K562 (cell line): Measurements from ENCODE around the gene CUL9. TPM values are rescaled to one million over a fixed set of nuclear protein-coding genes. Genes with fewer than 3 reads are reported as not detected.

Experiments used
- ATF7 ChIP-seq: fragments of 450-650 bp; IDR thresholded peaks from 2 replicates; pipeline ENCODE4 v1.7.1; 2014; ENCODE audit warnings: mild to moderate bottlenecking, moderate library complexity
- ELF4 ChIP-seq: fragments of 450-650 bp; formaldehyde crosslinking; IDR thresholded peaks from 2 replicates; pipeline ENCODE4 v1.4.0; 2022; ENCODE audit warnings: missing genetic modification characterization
- EP400 ChIP-seq: fragments of 450-650 bp; IDR thresholded peaks from 2 replicates; pipeline ENCODE4 v1.6.1; 2017; ENCODE audit warnings: antibody characterized with exemption, mild to moderate bottlenecking, moderate library complexity
- ERF ChIP-seq: fragments of 450-650 bp; formaldehyde crosslinking; IDR thresholded peaks from 2 replicates; pipeline ENCODE4 v1.4.0; 2020; ENCODE audit warnings: mild to moderate bottlenecking, mixed read lengths
- ETV6 ChIP-seq, 3 experiments: fragments of 150-350 bp in 1 of 3; sonication (generic) in 1 of 3; formaldehyde crosslinking in 1 of 3; IDR thresholded peaks; 2 replicates each; pipeline versions ENCODE4 v1.6.1 to v1.8.0; 2014 to 2022; ENCODE audit warnings: borderline replicate concordance in 2 of 3, low read depth in 2 of 3, antibody characterized with exemption in 1 of 3, low read length in 1 of 3, mild to moderate bottlenecking in 1 of 3, missing genetic modification reagents in 1 of 3
- HCFC1 ChIP-seq: IDR thresholded peaks from 2 replicates; pipeline ENCODE4 v1.6.1; 2012; ENCODE audit warnings: low read depth, low read length, improper control_type of control experiment
- HMG20A ChIP-seq: fragments of 450-650 bp; formaldehyde crosslinking; conservative IDR thresholded peaks from 2 replicates; pipeline ENCODE4 v1.4.0; 2020; ENCODE audit warnings: mild to moderate bottlenecking, mixed read lengths
- NEUROD1 ChIP-seq: fragments of 150-350 bp; IDR thresholded peaks from 2 replicates; pipeline ENCODE4 v1.6.1; 2014; ENCODE audit warnings: borderline replicate concordance, low read length, low read depth; ENCODE audit not compliant: partially characterized antibody
- POLR3G ChIP-seq: IDR thresholded peaks from 2 replicates; pipeline ENCODE4 v1.6.1; 2011; ENCODE audit not compliant: insufficient read length, insufficient replicate concordance; ENCODE audit errors: extremely low read depth
- TOE1 ChIP-seq, 2 experiments: fragments of 450-650 bp in 1 of 2; sonication (generic) in 1 of 2; formaldehyde crosslinking in 1 of 2; IDR thresholded peaks; 2 replicates each; pipeline versions ENCODE4 v1.7.1 to v1.8.0; 2016 to 2022; ENCODE audit warnings: borderline replicate concordance in 2 of 2, mild to moderate bottlenecking in 2 of 2, antibody characterized with exemption in 1 of 2, inconsistent platforms in 1 of 2, low read depth in 1 of 2, missing genetic modification reagents in 1 of 2, moderate library complexity in 1 of 2
- ZNF507 ChIP-seq: conservative IDR thresholded peaks from 2 replicates; pipeline ENCODE4 v1.6.1; 2017; ENCODE audit warnings: missing genetic modification characterization, missing compliant biosample characterization
- ZNF696 ChIP-seq: fragments of 250-450 bp; sonication (Bioruptor Pico); conservative IDR thresholded peaks from 2 replicates; pipeline ENCODE4 v1.4.0; 2020; ENCODE audit warnings: mild to moderate bottlenecking, moderate library complexity
- polyA plus RNA-seq, 8 experiments: library from polyadenylated mRNA; depleted of rRNA in 4 of 8; stranded (reverse) in 5 of 8; unstranded in 3 of 8; fragments of >200 nt; fragmentation: Nextera tagmentation in 2 of 8; fragmentation: Illumina TruSeq in 1 of 8; extraction: Ambion mirVana in 2 of 8; extraction: Trizol in 1 of 8; gene quantifications; 2 replicates each; pipeline versions ENCODE4 v1.2.1 to v1.2.3, GENCODE V29; 2011 to 2014; ENCODE audit warnings: inconsistent platforms in 1 of 8, missing spikeins in 1 of 8
- total RNA-seq, 7 experiments: library from RNA; depleted of rRNA in 6 of 7; stranded (reverse); fragments of >200 nt in 6 of 7; fragmentation: Illumina TruSeq in 2 of 7; extraction: Trizol in 2 of 7; gene quantifications; 2 replicates each; pipeline versions ENCODE4 v1.2.1 to v1.2.3, GENCODE V29; 2011 to 2021; ENCODE audit warnings: low replicate concordance in 1 of 7
- TF ChIP-seq, protein P1 (sequence below): sonication (generic); formaldehyde crosslinking; IDR thresholded peaks from 2 replicates; pipeline ENCODE4 v1.8.0; 2022; ENCODE audit warnings: missing genetic modification reagents, mild to moderate bottlenecking, borderline replicate concordance
- TF ChIP-seq, protein P2 (sequence below): fragments of 450-650 bp; IDR thresholded peaks from 2 replicates; pipeline ENCODE4 v1.6.1; 2018; ENCODE audit not compliant: partially characterized antibody
- TF ChIP-seq, protein P3 (sequence below): fragments of 250-450 bp; sonication (Bioruptor Pico); IDR thresholded peaks from 2 replicates; pipeline ENCODE4 v1.5.0; 2022; ENCODE audit warnings: mild to moderate bottlenecking
- TF ChIP-seq, protein P4 (sequence below): sonication (generic); formaldehyde crosslinking; IDR thresholded peaks from 2 replicates; pipeline ENCODE4 v1.8.0; 2022; ENCODE audit warnings: mild to moderate bottlenecking, missing genetic modification reagents

The CUL9 gene
- total and polyA plus RNA-seq, 9 of the 15 experiments (the other 6 are each of a cell fraction or from before 2014, with no cell fraction given) = 0.50 to 20.7 (median 6.6) TPM

DNA sequence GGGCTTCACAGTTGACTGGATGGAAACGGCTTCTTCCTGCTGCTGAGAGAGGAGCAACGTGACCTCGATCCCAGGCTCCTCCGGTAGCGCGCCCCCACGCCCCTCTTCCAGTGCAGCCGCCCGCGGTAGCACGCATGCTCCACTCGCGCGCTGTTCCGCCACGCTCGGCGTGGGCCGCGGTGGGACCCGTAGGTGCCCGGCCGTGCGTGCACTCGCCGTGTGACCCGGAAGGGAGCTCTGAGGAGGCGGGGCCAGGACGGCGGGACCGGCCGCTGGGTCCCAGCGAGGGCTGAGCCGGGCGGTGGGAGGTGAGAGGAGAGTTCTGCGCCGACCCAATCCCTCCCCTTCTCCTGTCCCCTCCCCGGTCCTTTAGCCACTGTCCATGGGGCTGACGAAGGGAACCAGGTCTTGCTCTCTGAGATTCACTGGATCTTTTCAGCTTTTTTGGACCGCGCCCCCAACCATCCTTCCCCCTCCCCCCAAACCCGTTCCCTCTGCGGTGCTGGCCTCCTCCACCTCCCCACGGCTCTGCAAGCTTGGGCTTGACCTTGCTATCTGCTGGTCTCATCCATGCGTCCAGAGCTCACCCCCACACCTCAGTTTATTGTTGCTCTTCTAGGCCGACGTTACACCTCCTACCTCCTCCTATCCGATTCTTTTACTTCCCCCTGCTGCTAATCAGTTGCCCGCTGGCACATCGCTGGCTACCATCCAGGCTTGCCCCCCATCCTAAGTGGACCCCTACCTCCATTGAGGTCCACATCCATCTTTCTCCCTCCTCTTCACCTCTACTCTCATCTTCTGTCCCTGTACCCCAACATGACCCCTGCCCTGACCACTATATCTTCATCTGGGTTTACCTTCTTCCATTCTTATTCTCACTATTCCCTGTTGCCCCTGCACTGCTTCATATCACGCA lies at the start of gene CUL9 (continued):
- TF ChIP-seq, protein P1, sequence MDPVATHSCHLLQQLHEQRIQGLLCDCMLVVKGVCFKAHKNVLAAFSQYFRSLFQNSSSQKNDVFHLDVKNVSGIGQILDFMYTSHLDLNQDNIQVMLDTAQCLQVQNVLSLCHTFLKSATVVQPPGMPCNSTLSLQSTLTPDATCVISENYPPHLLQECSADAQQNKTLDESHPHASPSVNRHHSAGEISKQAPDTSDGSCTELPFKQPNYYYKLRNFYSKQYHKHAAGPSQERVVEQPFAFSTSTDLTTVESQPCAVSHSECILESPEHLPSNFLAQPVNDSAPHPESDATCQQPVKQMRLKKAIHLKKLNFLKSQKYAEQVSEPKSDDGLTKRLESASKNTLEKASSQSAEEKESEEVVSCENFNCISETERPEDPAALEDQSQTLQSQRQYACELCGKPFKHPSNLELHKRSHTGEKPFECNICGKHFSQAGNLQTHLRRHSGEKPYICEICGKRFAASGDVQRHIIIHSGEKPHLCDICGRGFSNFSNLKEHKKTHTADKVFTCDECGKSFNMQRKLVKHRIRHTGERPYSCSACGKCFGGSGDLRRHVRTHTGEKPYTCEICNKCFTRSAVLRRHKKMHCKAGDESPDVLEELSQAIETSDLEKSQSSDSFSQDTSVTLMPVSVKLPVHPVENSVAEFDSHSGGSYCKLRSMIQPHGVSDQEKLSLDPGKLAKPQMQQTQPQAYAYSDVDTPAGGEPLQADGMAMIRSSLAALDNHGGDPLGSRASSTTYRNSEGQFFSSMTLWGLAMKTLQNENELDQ (CRISPR knock-in tag) = 0 out of 2 replicates have a peak, but pooled peaks have one; percentile 55
- TF ChIP-seq HMG20A (CRISPR knock-in tag) = no peak
- TF ChIP-seq, protein P2, sequence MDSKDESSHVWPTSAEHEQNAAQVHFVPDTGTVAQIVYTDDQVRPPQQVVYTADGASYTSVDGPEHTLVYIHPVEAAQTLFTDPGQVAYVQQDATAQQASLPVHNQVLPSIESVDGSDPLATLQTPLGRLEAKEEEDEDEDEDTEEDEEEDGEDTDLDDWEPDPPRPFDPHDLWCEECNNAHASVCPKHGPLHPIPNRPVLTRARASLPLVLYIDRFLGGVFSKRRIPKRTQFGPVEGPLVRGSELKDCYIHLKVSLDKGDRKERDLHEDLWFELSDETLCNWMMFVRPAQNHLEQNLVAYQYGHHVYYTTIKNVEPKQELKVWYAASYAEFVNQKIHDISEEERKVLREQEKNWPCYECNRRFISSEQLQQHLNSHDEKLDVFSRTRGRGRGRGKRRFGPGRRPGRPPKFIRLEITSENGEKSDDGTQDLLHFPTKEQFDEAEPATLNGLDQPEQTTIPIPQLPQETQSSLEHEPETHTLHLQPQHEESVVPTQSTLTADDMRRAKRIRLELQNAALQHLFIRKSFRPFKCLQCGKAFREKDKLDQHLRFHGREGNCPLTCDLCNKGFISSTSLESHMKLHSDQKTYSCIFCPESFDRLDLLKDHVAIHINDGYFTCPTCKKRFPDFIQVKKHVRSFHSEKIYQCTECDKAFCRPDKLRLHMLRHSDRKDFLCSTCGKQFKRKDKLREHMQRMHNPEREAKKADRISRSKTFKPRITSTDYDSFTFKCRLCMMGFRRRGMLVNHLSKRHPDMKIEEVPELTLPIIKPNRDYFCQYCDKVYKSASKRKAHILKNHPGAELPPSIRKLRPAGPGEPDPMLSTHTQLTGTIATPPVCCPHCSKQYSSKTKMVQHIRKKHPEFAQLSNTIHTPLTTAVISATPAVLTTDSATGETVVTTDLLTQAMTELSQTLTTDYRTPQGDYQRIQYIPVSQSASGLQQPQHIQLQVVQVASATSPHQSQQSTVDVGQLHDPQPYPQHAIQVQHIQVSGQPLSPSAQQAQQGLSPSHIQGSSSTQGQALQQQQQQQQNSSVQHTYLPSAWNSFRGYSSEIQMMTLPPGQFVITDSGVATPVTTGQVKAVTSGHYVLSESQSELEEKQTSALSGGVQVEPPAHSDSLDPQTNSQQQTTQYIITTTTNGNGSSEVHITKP = peak; percentile 96
- no peak for TF ChIP-seq ZNF507 (tag)
- peak; percentile 71 for TF ChIP-seq ELF4
- TF ChIP-seq EP400 = peak; percentile 88
- peak; percentile 58 for TF ChIP-seq NEUROD1
- no peak for TF ChIP-seq ETV6 (IDR thresholded peaks at IDR 0.05; ENCODE audit: borderline replicate concordance in 1 of 2, low read depth in 2 of 2, low read length in 1 of 2)
- peak; percentile 95; the same call in 1 of the 2 replicates for TF ChIP-seq ETV6 (CRISPR knock-in tag; IDR thresholded peaks at IDR 0.05; ENCODE audit: borderline replicate concordance)
- peak; percentile 91 for TF ChIP-seq ERF (CRISPR knock-in tag)
- TF ChIP-seq ZNF696 = no peak
- TF ChIP-seq, protein P3, sequence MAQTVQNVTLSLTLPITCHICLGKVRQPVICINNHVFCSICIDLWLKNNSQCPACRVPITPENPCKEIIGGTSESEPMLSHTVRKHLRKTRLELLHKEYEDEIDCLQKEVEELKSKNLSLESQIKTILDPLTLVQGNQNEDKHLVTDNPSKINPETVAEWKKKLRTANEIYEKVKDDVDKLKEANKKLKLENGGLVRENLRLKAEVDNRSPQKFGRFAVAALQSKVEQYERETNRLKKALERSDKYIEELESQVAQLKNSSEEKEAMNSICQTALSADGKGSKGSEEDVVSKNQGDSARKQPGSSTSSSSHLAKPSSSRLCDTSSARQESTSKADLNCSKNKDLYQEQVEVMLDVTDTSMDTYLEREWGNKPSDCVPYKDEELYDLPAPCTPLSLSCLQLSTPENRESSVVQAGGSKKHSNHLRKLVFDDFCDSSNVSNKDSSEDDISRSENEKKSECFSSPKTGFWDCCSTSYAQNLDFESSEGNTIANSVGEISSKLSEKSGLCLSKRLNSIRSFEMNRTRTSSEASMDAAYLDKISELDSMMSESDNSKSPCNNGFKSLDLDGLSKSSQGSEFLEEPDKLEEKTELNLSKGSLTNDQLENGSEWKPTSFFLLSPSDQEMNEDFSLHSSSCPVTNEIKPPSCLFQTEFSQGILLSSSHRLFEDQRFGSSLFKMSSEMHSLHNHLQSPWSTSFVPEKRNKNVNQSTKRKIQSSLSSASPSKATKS (CRISPR knock-in tag) = no peak
- TF ChIP-seq TOE1 (IDR thresholded peaks at IDR 0.05; ENCODE audit: borderline replicate concordance) = peak; percentile 87
- TF ChIP-seq TOE1 (CRISPR knock-in tag; IDR thresholded peaks at IDR 0.05; ENCODE audit: borderline replicate concordance, low read depth) = peak; percentile 69; the same call in 1 of the 2 replicates
- TF ChIP-seq, protein P4, sequence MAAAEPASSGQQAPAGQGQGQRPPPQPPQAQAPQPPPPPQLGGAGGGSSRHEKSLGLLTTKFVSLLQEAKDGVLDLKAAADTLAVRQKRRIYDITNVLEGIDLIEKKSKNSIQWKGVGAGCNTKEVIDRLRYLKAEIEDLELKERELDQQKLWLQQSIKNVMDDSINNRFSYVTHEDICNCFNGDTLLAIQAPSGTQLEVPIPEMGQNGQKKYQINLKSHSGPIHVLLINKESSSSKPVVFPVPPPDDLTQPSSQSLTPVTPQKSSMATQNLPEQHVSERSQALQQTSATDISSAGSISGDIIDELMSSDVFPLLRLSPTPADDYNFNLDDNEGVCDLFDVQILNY (CRISPR knock-in tag) = peak; percentile 96
- TF ChIP-seq HCFC1 = peak; percentile 81
- no peak for TF ChIP-seq POLR3G
- peak; percentile 94 for TF ChIP-seq ATF7
